ENCODE measurements around the gene ST3GAL4.
"Not testable (repeated sequence)": the region's sequence is repeated elsewhere in the genome, so short reads cannot be mapped to it uniquely, and the experiment has no call there.

The ST3GAL4 gene

DNA sequence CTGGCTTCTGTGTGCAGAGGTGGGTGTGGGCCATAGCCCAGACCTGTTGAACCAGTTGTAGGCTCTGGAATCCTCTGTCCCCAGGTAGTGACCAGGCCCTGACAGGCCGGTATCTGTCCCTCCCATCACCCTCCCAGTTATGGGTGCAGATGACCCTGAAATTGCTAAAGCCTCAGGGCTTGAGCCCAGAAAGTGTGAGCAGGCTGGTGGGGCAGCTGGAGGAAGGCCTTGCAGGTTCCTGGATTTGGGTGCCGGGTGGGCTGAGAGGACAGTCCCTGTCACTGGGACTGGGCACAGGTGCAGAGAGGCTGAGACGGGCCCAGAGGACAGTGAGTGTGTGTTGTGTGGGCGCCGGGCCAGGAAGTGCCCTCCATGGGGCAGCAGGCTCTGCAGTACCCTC is 10.0 kb downstream of the ST3GAL4 start:
- DNase-seq (ENCODE audit: low read depth), result not testable (repeated sequence)

GRCh38 chr11:126366064-126366822 is 10.8 kb downstream of the ST3GAL4 start:
- no peak for DNase-seq (ENCODE audit: low read depth)

- not testable (repeated sequence) for DNase-seq (ENCODE audit: low read depth)
Observed at GRCh38 chr11:126366823-126367654, 11.6 kb downstream of the ST3GAL4 start.

DNA sequence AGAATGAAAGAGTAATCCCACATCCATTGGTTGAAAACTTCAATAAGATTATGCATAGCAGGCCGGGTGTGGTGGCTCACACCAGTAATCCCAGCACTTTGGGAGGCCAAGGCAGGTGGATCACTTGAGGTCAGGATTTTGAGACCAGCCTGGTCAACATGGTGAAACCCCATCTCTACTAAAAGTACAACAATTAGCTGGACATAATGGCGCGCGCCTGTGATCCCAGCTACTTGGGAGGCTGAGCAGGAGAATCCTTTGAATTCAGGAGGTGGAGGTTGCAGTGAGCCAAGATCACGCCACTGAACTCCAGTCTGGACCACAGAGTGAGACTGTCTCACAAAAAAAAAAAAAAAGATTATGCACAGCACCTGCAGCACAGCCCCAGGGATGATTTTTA is 12.3 kb downstream of the ST3GAL4 start:
- DNase-seq (ENCODE audit: low read depth), result not testable (repeated sequence)

DNA sequence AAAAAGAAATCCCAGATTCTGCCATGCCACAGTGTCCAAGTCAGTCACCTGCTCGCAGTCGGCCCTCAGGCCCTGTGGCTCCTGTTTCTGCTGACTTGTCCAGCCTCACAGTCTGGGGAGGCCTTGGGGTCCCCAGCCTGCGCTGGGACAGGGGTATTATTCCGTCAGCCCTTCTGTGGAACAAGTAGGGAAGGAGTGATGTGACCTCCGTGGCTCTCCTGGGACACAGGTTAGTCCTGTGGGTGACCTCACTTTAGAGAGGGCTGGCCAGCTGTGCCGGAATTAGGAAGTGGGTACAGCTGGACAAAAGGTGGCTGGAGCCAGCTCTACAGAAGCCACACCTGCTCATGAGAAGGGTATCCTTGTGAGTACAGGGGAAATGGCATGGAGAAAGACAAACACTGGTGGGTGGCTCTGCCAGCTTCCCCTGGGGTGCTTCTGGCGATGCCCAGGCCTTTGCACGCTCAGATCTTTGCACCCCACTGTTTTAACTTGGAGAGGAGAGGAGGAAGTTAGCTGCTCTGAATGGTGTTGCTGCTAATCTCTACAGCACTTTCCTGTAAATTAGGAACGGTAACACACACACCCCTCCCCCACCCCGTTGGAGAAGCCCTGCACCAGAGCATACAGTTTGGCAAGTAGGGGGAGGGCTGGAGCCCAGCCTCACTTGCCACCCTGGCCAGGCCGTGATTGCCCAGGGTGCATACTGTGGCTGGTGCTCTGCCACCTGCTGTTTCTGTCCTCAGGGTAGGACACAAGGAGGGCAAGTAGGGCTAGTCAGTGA is 13.0 kb downstream of the ST3GAL4 start:
- not testable (repeated sequence) for DNase-seq (ENCODE audit: low read depth)

GRCh38 chr11:126370016-126370415 is 14.5 kb downstream of the ST3GAL4 start:
- no peak for DNase-seq (ENCODE audit: low read depth)

- no peak for DNase-seq (ENCODE audit: low read depth)
Observed at GRCh38 chr11:126371595-126371994, 16.1 kb downstream of the ST3GAL4 start.

DNA sequence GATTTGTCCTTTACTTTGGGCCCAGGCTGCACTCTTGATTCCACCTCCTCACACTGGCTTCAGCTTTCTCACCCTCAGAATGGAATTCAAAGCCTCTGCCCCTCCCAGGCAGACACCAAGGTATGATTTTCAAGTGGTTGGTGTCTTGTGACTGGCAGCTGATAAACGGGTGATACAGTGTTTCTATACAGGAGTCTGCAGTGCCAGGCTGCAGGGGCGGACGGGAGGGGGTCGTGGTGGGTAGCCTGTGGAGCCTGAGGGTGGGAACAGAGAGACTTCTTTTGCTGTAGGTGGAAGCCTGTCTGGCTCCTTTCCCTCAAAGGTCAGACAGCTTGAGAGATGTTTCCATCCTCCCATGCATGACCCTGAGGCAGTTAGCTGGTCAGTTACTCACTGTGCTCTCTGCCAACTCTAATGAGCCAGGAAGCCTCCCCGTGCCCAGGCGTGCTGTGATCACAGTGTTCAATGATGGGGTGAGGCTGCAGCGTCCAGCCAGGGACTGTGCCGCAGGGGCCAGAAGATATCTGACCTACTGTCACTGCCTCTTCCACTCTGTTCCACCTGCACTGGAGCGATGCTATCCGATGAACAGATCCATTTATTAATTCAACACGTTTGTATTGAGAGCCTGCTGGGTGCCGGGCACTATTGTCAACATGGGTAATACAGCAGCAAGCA is 18.0 kb downstream of the ST3GAL4 start:
- not testable (repeated sequence) for DNase-seq (ENCODE audit: low read depth)

- DNase-seq (ENCODE audit: low read depth), result not testable (repeated sequence)
Observed at GRCh38 chr11:126374562-126375300, 19.2 kb downstream of the ST3GAL4 start.

- no peak for DNase-seq (ENCODE audit: low read depth)
Observed at GRCh38 chr11:126375726-126376125, 20.2 kb downstream of the ST3GAL4 start.

DNA sequence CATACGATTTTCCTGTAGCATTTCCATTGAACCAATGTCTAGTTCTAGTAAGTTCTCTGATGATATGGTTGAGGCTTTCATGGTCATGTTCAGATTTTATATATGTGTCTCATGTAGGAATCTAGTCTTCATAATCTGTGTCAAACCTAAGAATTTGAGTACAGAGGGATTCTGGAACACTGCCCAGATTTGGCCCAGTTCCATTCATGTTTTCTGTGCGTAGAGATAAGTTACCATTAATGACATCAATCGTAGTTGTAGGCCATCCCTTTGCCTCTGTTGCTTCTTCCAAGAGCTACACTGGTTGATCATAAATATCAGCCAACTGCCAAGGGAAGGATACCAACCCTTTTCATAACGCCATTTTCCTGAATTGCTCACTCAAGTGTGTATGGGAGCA is 23.3 kb downstream of the ST3GAL4 start:
- DNase-seq (ENCODE audit: low read depth), result no peak

- DNase-seq (ENCODE audit: low read depth), result no peak
Observed at GRCh38 chr11:126380909-126381308, 25.4 kb downstream of the ST3GAL4 start.

DNA sequence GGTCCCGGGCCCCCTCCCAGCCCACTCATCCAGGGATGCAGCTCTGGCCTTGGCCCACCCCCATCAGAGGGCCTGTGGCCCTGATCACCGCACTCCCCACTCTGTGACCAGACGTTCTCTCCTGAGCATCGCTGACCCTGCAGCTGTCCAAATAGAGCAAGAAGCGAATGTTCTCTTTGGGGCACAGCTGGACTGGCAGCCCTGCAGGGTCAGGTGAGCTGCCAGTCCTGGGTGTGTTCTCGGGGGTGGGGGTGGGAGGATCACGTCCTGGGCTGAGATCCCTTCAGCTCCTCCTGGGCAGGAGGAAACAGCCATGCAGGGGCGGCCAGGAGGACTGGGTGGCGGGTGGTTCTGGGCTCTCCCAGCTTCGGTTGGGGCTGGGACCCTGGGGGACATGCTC is 26.5 kb downstream of the ST3GAL4 start:
- not testable (repeated sequence) for DNase-seq (ENCODE audit: low read depth)

- not testable (repeated sequence) for DNase-seq (ENCODE audit: low read depth)
Observed at GRCh38 chr11:126382641-126383040, 27.2 kb downstream of the ST3GAL4 start.

- DNase-seq (ENCODE audit: low read depth), result no peak
Observed at GRCh38 chr11:126383339-126384335, 28.2 kb downstream of the ST3GAL4 start.

- no peak for DNase-seq (ENCODE audit: low read depth)
Observed at GRCh38 chr11:126384449-126385070, 29.1 kb downstream of the ST3GAL4 start.

GRCh38 chr11:126385991-126386728 is 30.7 kb downstream of the ST3GAL4 start:
- no peak for DNase-seq (ENCODE audit: low read depth)

DNA sequence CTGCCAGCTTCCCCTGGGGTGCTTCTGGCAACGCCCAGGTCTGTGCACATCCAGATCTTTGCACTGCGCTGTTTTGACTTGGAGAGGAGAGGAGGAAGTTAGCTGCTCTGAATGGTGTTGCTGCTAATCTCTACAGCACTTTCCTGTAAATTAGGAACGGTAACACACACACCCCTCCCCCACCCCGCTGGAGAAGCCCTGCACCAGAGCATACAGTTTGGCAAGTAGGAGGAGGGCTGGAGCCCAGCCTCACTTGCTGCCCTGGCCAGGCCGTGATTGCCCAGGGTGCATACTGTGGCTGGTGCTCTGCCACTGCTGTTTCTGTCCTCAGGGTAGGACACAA is 31.2 kb downstream of the ST3GAL4 start:
- not testable (repeated sequence) for DNase-seq (ENCODE audit: low read depth)

DNA sequence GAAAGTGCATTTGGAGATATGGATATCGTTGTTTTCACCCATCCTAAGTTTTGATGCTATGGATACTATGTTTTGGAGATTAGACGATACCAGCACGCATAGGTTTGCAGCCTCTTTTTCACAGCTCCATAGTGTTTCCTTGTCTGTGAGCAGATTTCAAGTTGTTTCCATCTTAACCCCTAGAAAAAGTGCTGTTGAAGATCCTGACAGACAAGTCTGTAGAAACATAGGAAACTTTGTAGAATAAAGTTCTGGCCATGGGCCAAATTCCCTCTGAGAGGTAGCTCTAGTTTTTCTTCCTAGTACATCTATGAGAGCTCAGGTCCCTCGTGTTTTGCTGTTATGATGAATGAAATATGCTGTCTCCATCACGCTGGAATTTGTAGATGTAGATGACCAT is 32.4 kb downstream of the ST3GAL4 start:
- no peak for DNase-seq (ENCODE audit: low read depth)
